ENCODE measurements around the gene DPYSL5. TPM values are rescaled to one million over a fixed set of nuclear protein-coding genes. Genes with fewer than 3 reads are reported as not detected.

Gene DPYSL5
- polyA plus RNA-seq, 2 of the 4 experiments (the other 2 are of a cell fraction) = 2.5 to 8.2 TPM

GRCh38 chr2:26951236-26951635 lies 103.3 kb downstream of the DPYSL5 start:
- WGBS (ENCODE audit: missing lambda C conversion rate) = 63% methylated on average over 3 of the region's 3 CpGs
- Histone ChIP-seq H3K4me3 (no peak overlapping the region), H3K4me2 (no peak overlapping the region), H3K4me1 (peaks cover 8% of the 10 kb centered on the region; the same call in 1 of the 3 replicates), H3K27ac (no peak overlapping the region), H3K9me3 (no peaks in the 10 kb centered on the region)
- FAIRE-seq = no peak
- no peak for DNase-seq (ENCODE audit: low read depth in 1 of 2, low spot score in 1 of 2)
- CTCF ChIA-PET = interaction anchor here (0.6 to 34.5 kb wide), 6 partner anchors 9 to 1172 kb away, joined by 3 to 758 read pairs (median 96); partner anchors contain the start of gene DPYSL5
- ATAC-seq = no peak
- POLR2A ChIA-PET = no interaction called here
- TF ChIP-seq EP300 (IDR thresholded peaks at IDR 0.05) (no peak), TP53 (CRISPR knock-in tag; IDR thresholded peaks at IDR 0.05) (no peak), CHD4 (IDR thresholded peaks at IDR 0.05; ENCODE audit: borderline replicate concordance) (no peak), REST (IDR thresholded peaks at IDR 0.05) (no peak), ZNF302 (CRISPR knock-in tag; IDR thresholded peaks at IDR 0.05) (no peak), HOXB13 (CRISPR knock-in tag; IDR thresholded peaks at IDR 0.05; ENCODE audit: low read depth) (no peak)

- ATAC-seq (no peak; a peak in 2 of 6 replicates), DNase-seq (ENCODE audit: low read depth in 1 of 2, low spot score in 1 of 2) (no peak), FAIRE-seq (no peak)
- Histone ChIP-seq H3K4me3 (no peak overlapping the region), H3K4me1 (peaks cover 3% of the 10 kb centered on the region; the same call in 1 of the 3 replicates), H3K4me2 (no peak overlapping the region), H3K27ac (no peak overlapping the region), H3K9me3 (no peaks in the 10 kb centered on the region)
- CTCF ChIA-PET = interaction anchor here (4.8 to 34.5 kb wide), 4 partner anchors 9 to 101 kb away, joined by 52 to 758 read pairs (median 405); partner anchors contain the start of gene DPYSL5
- 60% methylated on average over 4 of the region's 4 CpGs for WGBS (ENCODE audit: missing lambda C conversion rate)
- POLR2A ChIA-PET = no interaction called here
- TF ChIP-seq TP53 (CRISPR knock-in tag; IDR thresholded peaks at IDR 0.05) (no peak), JUN (IDR thresholded peaks at IDR 0.05) (no peak), SREBF2 (IDR thresholded peaks at IDR 0.05) (no peak), HDAC2 (IDR thresholded peaks at IDR 0.05) (no peak), RCOR1 (IDR thresholded peaks at IDR 0.05; ENCODE audit: low read depth, low read length) (no peak), FOSL2 (IDR thresholded peaks at IDR 0.05) (no peak), FOSL2 (CRISPR knock-in tag; IDR thresholded peaks at IDR 0.05) (no peak), NPAS2 (CRISPR knock-in tag; IDR thresholded peaks at IDR 0.05; ENCODE audit: borderline replicate concordance) (no peak), HES2 (IDR thresholded peaks at IDR 0.05) (no peak), ZC3H11A (IDR thresholded peaks at IDR 0.05) (no peak), CHD4 (IDR thresholded peaks at IDR 0.05; ENCODE audit: borderline replicate concordance) (no peak), POLR2AphosphoS2 (conservative IDR thresholded peaks at IDR 0.05; ENCODE audit: low read length) (no peak), MAZ (IDR thresholded peaks at IDR 0.05; ENCODE audit: borderline replicate concordance, low read depth, low read length) (no peak), BHLHE40 (IDR thresholded peaks at IDR 0.05; ENCODE audit: low read depth, low read length) (no peak), RARB (CRISPR knock-in tag; IDR thresholded peaks at IDR 0.05) (no peak)
- TF ChIP-seq, protein P1, sequence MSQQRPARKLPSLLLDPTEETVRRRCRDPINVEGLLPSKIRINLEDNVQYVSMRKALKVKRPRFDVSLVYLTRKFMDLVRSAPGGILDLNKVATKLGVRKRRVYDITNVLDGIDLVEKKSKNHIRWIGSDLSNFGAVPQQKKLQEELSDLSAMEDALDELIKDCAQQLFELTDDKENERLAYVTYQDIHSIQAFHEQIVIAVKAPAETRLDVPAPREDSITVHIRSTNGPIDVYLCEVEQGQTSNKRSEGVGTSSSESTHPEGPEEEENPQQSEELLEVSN (IDR thresholded peaks at IDR 0.05; ENCODE audit: borderline replicate concordance, low read depth) = no peak
These were observed 104.4 kb downstream of the DPYSL5 start for GRCh38 chr2:26952374-26952773.

GRCh38 chr2:26954135-26954534 lies 106.2 kb downstream of the DPYSL5 start:
- no peaks in the 10 kb centered on the region for H3K4me1 ChIP-seq
- no peak for TF ChIP-seq SMC3 (IDR thresholded peaks at IDR 0.05)
- TF ChIP-seq MAFK (IDR thresholded peaks at IDR 0.05; ENCODE audit: partially characterized antibody) = peak; percentile 59
- ATAC-seq (no peak), DNase-seq (ENCODE audit: low read depth in 1 of 2, low spot score in 1 of 2) (no peak), FAIRE-seq (no peak)
- CTCF ChIA-PET = interaction anchor here (1.2 to 34.5 kb wide), 6 partner anchors 12 to 131 kb away, joined by 4 to 758 read pairs (median 74); partner anchors contain the start of gene DPYSL5
- 73% methylated on average over 4 of the region's 4 CpGs for WGBS (ENCODE audit: missing lambda C conversion rate)
- H3K4me2 ChIP-seq = no peak overlapping the region
- POLR2A ChIA-PET = no interaction called here
- H3K27ac ChIP-seq = no peak overlapping the region
- no peak overlapping the region for H3K4me3 ChIP-seq
- no peaks in the 10 kb centered on the region for H3K9me3 ChIP-seq

Measured in A549 (cell line).